Neural cell (in vitro differentiated cells): Measurements from ENCODE around the gene CDCP1. TPM values are rescaled to one million over a fixed set of nuclear protein-coding genes. Genes with fewer than 3 reads are reported as not detected.

ENCODE experiments used
- H2AFZ ChIP-seq: fragments of 200-600, 300-800 bp; sonication (generic), shearing (Covaris generic); 2 replicates; pipeline ENCODE4 v1.6.0; 2014; ENCODE audit warnings: low read depth, mild to moderate bottlenecking, antibody characterized with exemption, low read length, moderate library complexity
- H3F3A ChIP-seq: fragments of 200-600 bp; shearing (Covaris generic); 2 replicates; pipeline ENCODE4 v1.6.1; 2016; ENCODE audit warnings: mild to moderate bottlenecking, moderate library complexity, mixed read lengths, antibody characterized with exemption, low read length; ENCODE audit not compliant: insufficient read depth, poor library complexity, severe bottlenecking
- H3K27ac ChIP-seq: fragments of 200-600, 300-800 bp; sonication (generic), shearing (Covaris generic); 2 replicates; pipeline ENCODE4 v1.5.1; 2014; ENCODE audit warnings: mild to moderate bottlenecking, low read length, moderate library complexity
- H3K27me3 ChIP-seq: fragments of 300-800, 200-600 bp; sonication (generic), shearing (Covaris generic); 2 replicates; pipeline ENCODE4 v1.6.0; 2014; ENCODE audit warnings: mild to moderate bottlenecking, low read depth, low read length, moderate library complexity; ENCODE audit not compliant: insufficient read depth
- H3K36me3 ChIP-seq: fragments of 300-800, 200-600 bp; sonication (generic), shearing (Covaris generic); 2 replicates; pipeline ENCODE4 v1.5.1; 2014; ENCODE audit warnings: mild to moderate bottlenecking, antibody characterized with exemption, low read length, moderate library complexity; ENCODE audit not compliant: insufficient read depth
- H3K4me2 ChIP-seq: fragments of 300-800, 200-600 bp; sonication (generic), shearing (Covaris generic); 2 replicates; pipeline ENCODE4 v1.6.0; 2014; ENCODE audit warnings: mild to moderate bottlenecking, low read length
- H3K4me3 ChIP-seq: fragments of 300-800, 200-600 bp; sonication (generic), shearing (Covaris generic); 2 replicates; pipeline ENCODE4 v1.5.1; 2014; ENCODE audit warnings: mild to moderate bottlenecking, low read length, moderate library complexity
- H3K79me2 ChIP-seq: fragments of 200-600 bp; shearing (Covaris generic); replicated peaks from 2 replicates; pipeline ENCODE4 v1.6.0; 2014; ENCODE audit warnings: mild to moderate bottlenecking, low read length, moderate library complexity; ENCODE audit not compliant: insufficient read depth
- H3K9ac ChIP-seq: fragments of 300-800, 200-600 bp; sonication (generic), shearing (Covaris generic); 2 replicates; pipeline ENCODE4 v1.6.1; 2016; ENCODE audit warnings: mild to moderate bottlenecking, low read length, mixed read lengths
- H3K9me2 ChIP-seq: fragments of 200-600 bp; shearing (Covaris generic); 2 replicates; pipeline ENCODE4 v1.6.1; 2016; ENCODE audit warnings: mild to moderate bottlenecking, low read length, mixed read lengths; ENCODE audit not compliant: insufficient read depth
- H3K9me3 ChIP-seq: fragments of 200-600, 300-800 bp; sonication (generic), shearing (Covaris generic); 2 replicates; pipeline ENCODE4 v1.6.1; 2016; ENCODE audit warnings: mild to moderate bottlenecking, mixed run types, low read length, moderate library complexity, mixed read lengths
- H4K20me1 ChIP-seq: fragments of 200-600 bp; shearing (Covaris generic); 2 replicates; pipeline ENCODE4 v1.6.1; 2016; ENCODE audit warnings: mild to moderate bottlenecking, mixed run types; ENCODE audit not compliant: insufficient read depth
- CTCF ChIP-seq: fragments of 450-650 bp; IDR thresholded peaks from 2 replicates; pipeline ENCODE4 v1.5.1; 2014; ENCODE audit warnings: antibody characterized with exemption, mild to moderate bottlenecking, moderate library complexity; ENCODE audit not compliant: poor library complexity, severe bottlenecking
- EP300 ChIP-seq: fragments of 450-650 bp; conservative IDR thresholded peaks from 2 replicates; pipeline ENCODE4 v1.6.1; 2014; ENCODE audit warnings: antibody characterized with exemption, mild to moderate bottlenecking, moderate library complexity; ENCODE audit not compliant: poor library complexity, severe bottlenecking
- EZH2 ChIP-seq: fragments of 200-600, 300-800 bp; shearing (Covaris generic), sonication (generic); IDR thresholded peaks from 2 replicates; pipeline ENCODE4 v1.6.1; 2014; ENCODE audit warnings: antibody characterized with exemption, low read length, borderline replicate concordance, mild to moderate bottlenecking; ENCODE audit not compliant: insufficient read depth, poor library complexity, severe bottlenecking
- MXI1 ChIP-seq: fragments of 450-650 bp; conservative IDR thresholded peaks from 2 replicates; pipeline ENCODE4 v1.6.1; 2014; ENCODE audit warnings: antibody characterized with exemption, mild to moderate bottlenecking; ENCODE audit not compliant: poor library complexity, severe bottlenecking
- POLR2AphosphoS5 ChIP-seq: IDR thresholded peaks from 2 replicates; pipeline ENCODE4 v1.6.1; 2012
- RAD21 ChIP-seq: fragments of 450-650 bp; conservative IDR thresholded peaks from 2 replicates; pipeline ENCODE4 v1.6.1; 2014; ENCODE audit warnings: antibody characterized with exemption, mild to moderate bottlenecking, moderate library complexity
- SMC3 ChIP-seq: fragments of 450-650 bp; conservative IDR thresholded peaks from 2 replicates; pipeline ENCODE4 v1.6.1; 2014; ENCODE audit warnings: antibody characterized with exemption, mild to moderate bottlenecking, moderate library complexity; ENCODE audit not compliant: poor library complexity
- TAF1 ChIP-seq: IDR thresholded peaks from 2 replicates; pipeline ENCODE4 v1.6.1; 2012; ENCODE audit warnings: low read depth
- polyA plus RNA-seq: library from polyadenylated mRNA; depleted of rRNA; stranded (reverse); fragments of >200 nt; gene quantifications from 2 replicates; pipeline ENCODE4 v1.2.3, GENCODE V29; 2014
- TF ChIP-seq, protein P1 (sequence below): IDR thresholded peaks from 2 replicates; pipeline ENCODE4 v1.6.1; 2012; ENCODE audit warnings: borderline replicate concordance

CDCP1 gene
- polyA plus RNA-seq, 1 donor from 2014 or later: not detected

- no peaks in the 10 kb centered on the region for H3K9me2 ChIP-seq
- H3K27ac ChIP-seq: no peak overlapping the region
- no peak overlapping the region for H2AFZ ChIP-seq
Measured at GRCh38 chr3:45048244-45048643, 97.9 kb downstream of the CDCP1 start.

DNA sequence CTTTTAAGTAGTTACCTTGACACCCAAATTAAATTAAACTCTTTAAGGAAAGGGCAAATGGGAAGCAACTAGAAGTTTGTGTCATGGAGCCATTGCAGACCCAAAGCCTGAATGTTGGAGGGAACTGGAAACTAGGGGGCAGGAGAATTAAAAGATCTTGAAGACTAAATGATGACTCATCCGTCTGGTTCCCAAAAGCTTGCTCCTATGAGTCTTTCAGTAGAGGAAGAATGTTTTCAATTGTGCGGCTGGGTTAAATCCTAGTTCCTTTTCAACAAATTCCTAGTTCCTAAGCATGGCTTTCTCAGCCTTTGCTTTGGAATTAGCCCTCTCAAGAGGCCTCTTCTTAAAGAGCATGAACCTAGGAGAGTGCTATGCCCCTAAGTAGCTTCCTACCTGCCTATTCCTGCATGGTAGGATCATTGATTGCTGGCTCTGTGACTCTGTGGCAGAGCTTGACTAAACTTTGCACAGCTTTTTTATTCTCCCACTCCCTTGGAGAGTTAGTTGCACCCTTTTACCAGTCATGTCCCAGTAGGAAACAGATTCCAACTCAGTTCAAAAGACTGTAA, 102.4 kb downstream of the CDCP1 start:
- H3K79me2 ChIP-seq: no peaks in the 10 kb centered on the region
- H4K20me1 ChIP-seq: no peaks in the 10 kb centered on the region
- no peaks in the 10 kb centered on the region for H3K9me3 ChIP-seq
- H3K4me2 ChIP-seq: no peak overlapping the region
- H3F3A ChIP-seq: no peaks in the 10 kb centered on the region
- H3K27ac ChIP-seq: no peak overlapping the region
- no peak overlapping the region for H2AFZ ChIP-seq
- H3K4me3 ChIP-seq: no peak overlapping the region
- H3K27me3 ChIP-seq: no peaks in the 10 kb centered on the region
- no peaks in the 10 kb centered on the region for H3K9me2 ChIP-seq
- H3K36me3 ChIP-seq: no peaks in the 10 kb centered on the region
- no peak for TF ChIP-seq SMC3
- TF ChIP-seq CTCF: no peak
- no peak for TF ChIP-seq EZH2
- no peak for TF ChIP-seq EP300
- TF ChIP-seq POLR2AphosphoS5: no peak
- no peak overlapping the region for H3K9ac ChIP-seq

More at GRCh38 chr3:45048244-45048643, 97.9 kb downstream of the CDCP1 start:
- TF ChIP-seq TAF1: no peak
- TF ChIP-seq CTCF: no peak
- TF ChIP-seq EP300: no peak
- TF ChIP-seq, protein P1, sequence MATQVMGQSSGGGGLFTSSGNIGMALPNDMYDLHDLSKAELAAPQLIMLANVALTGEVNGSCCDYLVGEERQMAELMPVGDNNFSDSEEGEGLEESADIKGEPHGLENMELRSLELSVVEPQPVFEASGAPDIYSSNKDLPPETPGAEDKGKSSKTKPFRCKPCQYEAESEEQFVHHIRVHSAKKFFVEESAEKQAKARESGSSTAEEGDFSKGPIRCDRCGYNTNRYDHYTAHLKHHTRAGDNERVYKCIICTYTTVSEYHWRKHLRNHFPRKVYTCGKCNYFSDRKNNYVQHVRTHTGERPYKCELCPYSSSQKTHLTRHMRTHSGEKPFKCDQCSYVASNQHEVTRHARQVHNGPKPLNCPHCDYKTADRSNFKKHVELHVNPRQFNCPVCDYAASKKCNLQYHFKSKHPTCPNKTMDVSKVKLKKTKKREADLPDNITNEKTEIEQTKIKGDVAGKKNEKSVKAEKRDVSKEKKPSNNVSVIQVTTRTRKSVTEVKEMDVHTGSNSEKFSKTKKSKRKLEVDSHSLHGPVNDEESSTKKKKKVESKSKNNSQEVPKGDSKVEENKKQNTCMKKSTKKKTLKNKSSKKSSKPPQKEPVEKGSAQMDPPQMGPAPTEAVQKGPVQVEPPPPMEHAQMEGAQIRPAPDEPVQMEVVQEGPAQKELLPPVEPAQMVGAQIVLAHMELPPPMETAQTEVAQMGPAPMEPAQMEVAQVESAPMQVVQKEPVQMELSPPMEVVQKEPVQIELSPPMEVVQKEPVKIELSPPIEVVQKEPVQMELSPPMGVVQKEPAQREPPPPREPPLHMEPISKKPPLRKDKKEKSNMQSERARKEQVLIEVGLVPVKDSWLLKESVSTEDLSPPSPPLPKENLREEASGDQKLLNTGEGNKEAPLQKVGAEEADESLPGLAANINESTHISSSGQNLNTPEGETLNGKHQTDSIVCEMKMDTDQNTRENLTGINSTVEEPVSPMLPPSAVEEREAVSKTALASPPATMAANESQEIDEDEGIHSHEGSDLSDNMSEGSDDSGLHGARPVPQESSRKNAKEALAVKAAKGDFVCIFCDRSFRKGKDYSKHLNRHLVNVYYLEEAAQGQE: no peak
- no peak for TF ChIP-seq MXI1
- TF ChIP-seq SMC3: no peak
- no peak for TF ChIP-seq POLR2AphosphoS5
- TF ChIP-seq RAD21: no peak
- no peak for TF ChIP-seq EZH2
- no peaks in the 10 kb centered on the region for H3K9me3 ChIP-seq
- no peak overlapping the region for H3K4me3 ChIP-seq
- H3K4me2 ChIP-seq: no peak overlapping the region
- H3K9ac ChIP-seq: no peak overlapping the region
- H4K20me1 ChIP-seq: no peaks in the 10 kb centered on the region
- no peaks in the 10 kb centered on the region for H3F3A ChIP-seq
- H3K79me2 ChIP-seq: no peaks in the 10 kb centered on the region
- H3K36me3 ChIP-seq: no peaks in the 10 kb centered on the region
- no peaks in the 10 kb centered on the region for H3K27me3 ChIP-seq
